GM23248 (cell line): Measurements from ENCODE around the gene TLE5.

Experiments
- EZH2 ChIP-seq: fragments of 200-600 bp; sonication (generic); IDR thresholded peaks from 2 replicates; pipeline ENCODE4 v1.6.1; 2018; ENCODE audit warnings: antibody characterized with exemption, mild to moderate bottlenecking; ENCODE audit not compliant: insufficient read depth, poor library complexity, severe bottlenecking
- EZH2phosphoT487 ChIP-seq: fragments of 200-600 bp; sonication (generic); IDR thresholded peaks from 2 replicates; pipeline ENCODE4 v1.6.1; 2018; ENCODE audit warnings: antibody characterized with exemption, moderate library complexity, mild to moderate bottlenecking, low read depth; ENCODE audit not compliant: insufficient read depth

- TF ChIP-seq EZH2phosphoT487 = no peak
- TF ChIP-seq EZH2 = no peak
These were observed 23.2 kb downstream of the TLE5 start for GRCh38 chr19:3039125-3039524.
